Measurements from ENCODE around the gene GTPBP4.
"Not testable (repeated sequence)": the region's sequence is repeated elsewhere in the genome, so short reads cannot be mapped to it uniquely, and the experiment has no call there.

GTPBP4 gene

GRCh38 chr10:1063232-1063865 lies 75.1 kb downstream of the GTPBP4 start:
- DNase-seq = no peak

DNA sequence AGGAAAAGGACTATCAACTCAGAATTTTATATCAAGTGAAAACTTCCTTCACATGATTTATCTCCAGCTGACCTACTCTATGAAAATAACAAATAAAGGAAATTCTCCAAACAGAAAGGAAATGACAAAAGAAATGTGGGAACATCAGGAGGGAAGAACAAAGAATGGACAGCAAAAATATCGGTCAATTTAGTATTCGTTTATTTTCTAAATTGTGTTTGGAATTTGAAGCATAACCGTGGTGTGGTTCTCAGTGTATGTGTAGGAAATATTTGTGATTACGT lies 76.7 kb downstream of the GTPBP4 start:
- DNase-seq = no peak

GRCh38 chr10:1066734-1067133 lies 78.5 kb downstream of the GTPBP4 start:
- not testable (repeated sequence) for DNase-seq

GRCh38 chr10:1068380-1069361 lies 80.4 kb downstream of the GTPBP4 start:
- DNase-seq = no peak

Data from activated T-cell treated with anti-CD3 and anti-CD28 coated beads for 4 hours (primary cell).